ENCODE measurements around the gene LRRN1. TPM values are rescaled to one million over a fixed set of nuclear protein-coding genes. Genes with fewer than 3 reads are reported as not detected.

LRRN1 gene
- polyA plus RNA-seq, 2 of the 4 experiments (the other 2 are of a cell fraction) = not detected

DNA sequence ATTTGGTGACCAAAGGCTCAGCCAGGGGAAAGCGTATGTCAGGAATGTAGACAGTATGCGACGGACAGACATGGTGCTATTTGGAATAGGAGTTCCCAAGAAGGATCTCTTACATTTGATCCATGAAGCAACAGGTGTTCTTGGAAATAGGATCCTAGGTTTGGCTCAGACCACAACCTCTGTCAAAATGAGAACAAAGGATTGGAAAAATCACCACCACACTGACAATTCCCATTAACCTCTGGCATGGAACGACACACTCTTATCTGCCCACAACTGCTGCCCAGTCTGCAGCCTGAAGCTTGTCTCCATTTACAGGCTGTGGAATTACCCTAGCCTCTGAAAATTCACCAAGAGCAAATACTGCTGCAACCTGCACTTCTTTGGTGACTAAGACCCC, 33.6 kb upstream of the LRRN1 start:
- ATAC-seq (no peak), DNase-seq (ENCODE audit: low read depth in 1 of 2, low spot score in 1 of 2) (no peak), FAIRE-seq (no peak)
- Histone ChIP-seq H3K4me2 (no peak overlapping the region), H3K4me3 (no peak overlapping the region), H3K9me3 (no peaks in the 10 kb centered on the region), H3K27ac (no peak overlapping the region), H3K4me1 (no peaks in the 10 kb centered on the region)
- POLR2A ChIA-PET = no interaction called here
- CTCF ChIA-PET = no interaction called here
- WGBS (ENCODE audit: missing lambda C conversion rate) = 62% methylated on average over 4 of the region's 4 CpGs
- TF ChIP-seq ZC3H11A (IDR thresholded peaks at IDR 0.05) (no peak), MYC (IDR thresholded peaks at IDR 0.05; ENCODE audit: borderline replicate concordance, low read length) (no peak), TFCP2L1 (CRISPR knock-in tag; IDR thresholded peaks at IDR 0.05) (no peak), FOSL2 (IDR thresholded peaks at IDR 0.05) (no peak), FOSL2 (CRISPR knock-in tag; IDR thresholded peaks at IDR 0.05) (no peak), NPAS2 (CRISPR knock-in tag; IDR thresholded peaks at IDR 0.05; ENCODE audit: borderline replicate concordance) (no peak), HOXB13 (CRISPR knock-in tag; IDR thresholded peaks at IDR 0.05; ENCODE audit: low read depth) (no peak), POLR2A (IDR thresholded peaks at IDR 0.05; ENCODE audit: low read length) (no peak), MAFK (IDR thresholded peaks at IDR 0.05; ENCODE audit: partially characterized antibody) (no peak), ZFP36 (IDR thresholded peaks at IDR 0.05; ENCODE audit: borderline replicate concordance, partially characterized antibody) (no peak), HEYL (CRISPR knock-in tag; IDR thresholded peaks at IDR 0.05) (no peak), JUN (IDR thresholded peaks at IDR 0.05) (no peak), HOXB5 (CRISPR knock-in tag; IDR thresholded peaks at IDR 0.05) (no peak), CBX2 (IDR thresholded peaks at IDR 0.05; ENCODE audit: borderline replicate concordance, low read depth) (no peak), JUNB (IDR thresholded peaks at IDR 0.05) (no peak), ZNF302 (CRISPR knock-in tag; IDR thresholded peaks at IDR 0.05) (no peak)
- TF ChIP-seq, protein P1, sequence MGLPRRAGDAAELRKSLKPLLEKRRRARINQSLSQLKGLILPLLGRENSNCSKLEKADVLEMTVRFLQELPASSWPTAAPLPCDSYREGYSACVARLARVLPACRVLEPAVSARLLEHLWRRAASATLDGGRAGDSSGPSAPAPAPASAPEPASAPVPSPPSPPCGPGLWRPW (IDR thresholded peaks at IDR 0.05) = no peak
- TF ChIP-seq, protein P2, sequence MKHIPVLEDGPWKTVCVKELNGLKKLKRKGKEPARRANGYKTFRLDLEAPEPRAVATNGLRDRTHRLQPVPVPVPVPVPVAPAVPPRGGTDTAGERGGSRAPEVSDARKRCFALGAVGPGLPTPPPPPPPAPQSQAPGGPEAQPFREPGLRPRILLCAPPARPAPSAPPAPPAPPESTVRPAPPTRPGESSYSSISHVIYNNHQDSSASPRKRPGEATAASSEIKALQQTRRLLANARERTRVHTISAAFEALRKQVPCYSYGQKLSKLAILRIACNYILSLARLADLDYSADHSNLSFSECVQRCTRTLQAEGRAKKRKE (CRISPR knock-in tag; IDR thresholded peaks at IDR 0.05; ENCODE audit: low read depth) = no peak

DNA sequence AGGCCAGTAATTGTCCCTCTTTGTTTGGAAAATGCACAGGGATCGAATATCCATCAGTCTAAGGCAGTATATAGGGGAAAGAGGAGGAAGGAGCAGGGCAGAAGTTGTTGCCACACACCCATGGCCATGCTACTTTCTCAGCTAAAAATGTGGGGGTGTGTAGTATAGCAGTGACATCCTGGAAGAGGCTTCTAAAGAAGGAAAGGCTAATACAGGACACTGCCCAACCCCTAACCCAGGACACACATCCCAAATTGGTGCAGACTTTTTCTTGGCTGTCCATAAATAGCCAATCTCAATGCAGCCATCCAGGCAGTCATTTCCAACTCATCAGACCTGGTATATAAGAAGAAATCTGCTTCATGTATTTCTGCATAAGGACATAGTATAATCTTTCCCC, 33.1 kb upstream of the LRRN1 start:
- TF ChIP-seq, protein P1 (IDR thresholded peaks at IDR 0.05) = no peak
- TF ChIP-seq FOXS1 (CRISPR knock-in tag; IDR thresholded peaks at IDR 0.05) = no peak
- TF ChIP-seq HDAC2 (IDR thresholded peaks at IDR 0.05) = no peak
- TF ChIP-seq CHD2 (IDR thresholded peaks at IDR 0.05; ENCODE audit: low read length, partially characterized antibody) = no peak
- no peak for TF ChIP-seq FOSL2 (IDR thresholded peaks at IDR 0.05)
- no peak for TF ChIP-seq FOSL2 (CRISPR knock-in tag; IDR thresholded peaks at IDR 0.05)
- no peak for TF ChIP-seq CHD4 (IDR thresholded peaks at IDR 0.05; ENCODE audit: borderline replicate concordance)
- no peak for TF ChIP-seq POLR2AphosphoS2 (conservative IDR thresholded peaks at IDR 0.05; ENCODE audit: low read length)
- WGBS (ENCODE audit: missing lambda C conversion rate) = 0% methylated on average over 1 of the region's 1 CpG
- ATAC-seq = no peak
- Histone ChIP-seq H3K4me2 (no peak overlapping the region), H3K27ac (no peak overlapping the region), H3K9me3 (no peaks in the 10 kb centered on the region), H3K4me3 (no peak overlapping the region), H3K4me1 (no peaks in the 10 kb centered on the region)
- CTCF ChIA-PET = no interaction called here
- POLR2A ChIA-PET = no interaction called here
- no peak for DNase-seq (ENCODE audit: low read depth in 1 of 2, low spot score in 1 of 2)
- FAIRE-seq = no peak

DNA sequence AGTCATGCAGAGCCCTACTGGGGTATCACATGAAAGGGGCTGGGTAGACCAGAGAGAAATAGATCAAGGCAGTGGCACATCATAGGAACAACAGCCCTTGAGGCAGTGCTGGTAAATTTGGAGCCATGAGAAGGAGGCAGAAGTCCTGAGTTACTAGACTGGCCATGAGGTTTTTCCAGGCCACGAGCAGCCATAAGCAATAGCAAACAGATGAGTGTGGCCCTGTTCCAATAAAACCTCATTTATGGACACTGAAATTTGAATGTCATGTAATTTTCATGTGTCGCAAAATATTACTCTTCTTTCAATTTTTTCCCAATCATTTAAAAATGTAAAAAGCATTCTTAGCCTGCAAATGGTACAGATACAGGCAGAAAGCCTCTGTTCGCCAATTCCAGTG, 28.1 kb upstream of the LRRN1 start:
- no peak for FAIRE-seq
- TF ChIP-seq, protein P3, sequence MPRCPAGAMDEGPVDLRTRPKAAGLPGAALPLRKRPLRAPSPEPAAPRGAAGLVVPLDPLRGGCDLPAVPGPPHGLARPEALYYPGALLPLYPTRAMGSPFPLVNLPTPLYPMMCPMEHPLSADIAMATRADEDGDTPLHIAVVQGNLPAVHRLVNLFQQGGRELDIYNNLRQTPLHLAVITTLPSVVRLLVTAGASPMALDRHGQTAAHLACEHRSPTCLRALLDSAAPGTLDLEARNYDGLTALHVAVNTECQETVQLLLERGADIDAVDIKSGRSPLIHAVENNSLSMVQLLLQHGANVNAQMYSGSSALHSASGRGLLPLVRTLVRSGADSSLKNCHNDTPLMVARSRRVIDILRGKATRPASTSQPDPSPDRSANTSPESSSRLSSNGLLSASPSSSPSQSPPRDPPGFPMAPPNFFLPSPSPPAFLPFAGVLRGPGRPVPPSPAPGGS (IDR thresholded peaks at IDR 0.05) = no peak
- TF ChIP-seq, protein P4, sequence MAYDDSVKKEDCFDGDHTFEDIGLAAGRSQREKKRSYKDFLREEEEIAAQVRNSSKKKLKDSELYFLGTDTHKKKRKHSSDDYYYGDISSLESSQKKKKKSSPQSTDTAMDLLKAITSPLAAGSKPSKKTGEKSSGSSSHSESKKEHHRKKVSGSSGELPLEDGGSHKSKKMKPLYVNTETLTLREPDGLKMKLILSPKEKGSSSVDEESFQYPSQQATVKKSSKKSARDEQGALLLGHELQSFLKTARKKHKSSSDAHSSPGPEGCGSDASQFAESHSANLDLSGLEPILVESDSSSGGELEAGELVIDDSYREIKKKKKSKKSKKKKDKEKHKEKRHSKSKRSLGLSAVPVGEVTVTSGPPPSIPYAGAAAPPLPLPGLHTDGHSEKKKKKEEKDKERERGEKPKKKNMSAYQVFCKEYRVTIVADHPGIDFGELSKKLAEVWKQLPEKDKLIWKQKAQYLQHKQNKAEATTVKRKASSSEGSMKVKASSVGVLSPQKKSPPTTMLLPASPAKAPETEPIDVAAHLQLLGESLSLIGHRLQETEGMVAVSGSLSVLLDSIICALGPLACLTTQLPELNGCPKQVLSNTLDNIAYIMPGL (CRISPR knock-in tag; IDR thresholded peaks at IDR 0.05; ENCODE audit: borderline replicate concordance) = no peak
- no peak for TF ChIP-seq GATA3 (IDR thresholded peaks at IDR 0.05; ENCODE audit: borderline replicate concordance)
- no peak for TF ChIP-seq POLR2A (IDR thresholded peaks at IDR 0.05; ENCODE audit: low read length)
- no peak for TF ChIP-seq ZFP36 (IDR thresholded peaks at IDR 0.05; ENCODE audit: borderline replicate concordance, partially characterized antibody)
- TF ChIP-seq HOXB13 (CRISPR knock-in tag; IDR thresholded peaks at IDR 0.05; ENCODE audit: low read depth) = no peak
- TF ChIP-seq ZC3H11A (IDR thresholded peaks at IDR 0.05) = no peak
- TF ChIP-seq RAD21 (conservative IDR thresholded peaks at IDR 0.05 in 1 of 2, IDR thresholded peaks at IDR 0.05 in 1 of 2) = no peak
- no peak for TF ChIP-seq MYC (IDR thresholded peaks at IDR 0.05; ENCODE audit: borderline replicate concordance, low read length)
- TF ChIP-seq RFX5 (IDR thresholded peaks at IDR 0.05) = no peak
- TF ChIP-seq, protein P5, sequence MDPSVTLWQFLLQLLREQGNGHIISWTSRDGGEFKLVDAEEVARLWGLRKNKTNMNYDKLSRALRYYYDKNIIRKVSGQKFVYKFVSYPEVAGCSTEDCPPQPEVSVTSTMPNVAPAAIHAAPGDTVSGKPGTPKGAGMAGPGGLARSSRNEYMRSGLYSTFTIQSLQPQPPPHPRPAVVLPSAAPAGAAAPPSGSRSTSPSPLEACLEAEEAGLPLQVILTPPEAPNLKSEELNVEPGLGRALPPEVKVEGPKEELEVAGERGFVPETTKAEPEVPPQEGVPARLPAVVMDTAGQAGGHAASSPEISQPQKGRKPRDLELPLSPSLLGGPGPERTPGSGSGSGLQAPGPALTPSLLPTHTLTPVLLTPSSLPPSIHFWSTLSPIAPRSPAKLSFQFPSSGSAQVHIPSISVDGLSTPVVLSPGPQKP (IDR thresholded peaks at IDR 0.05; ENCODE audit: low read depth, low read length) = no peak
- TF ChIP-seq, protein P1 (IDR thresholded peaks at IDR 0.05) = no peak
- no peak for TF ChIP-seq FOSL2 (IDR thresholded peaks at IDR 0.05)
- no peak for TF ChIP-seq FOSL2 (CRISPR knock-in tag; IDR thresholded peaks at IDR 0.05)
- TF ChIP-seq TP53 (CRISPR knock-in tag; IDR thresholded peaks at IDR 0.05) = no peak

More for the DNA sequence above, 28.1 kb upstream of the LRRN1 start:
- H3K4me1 ChIP-seq = no peaks in the 10 kb centered on the region
- ChIA-PET POLR2A (no interaction called here), CTCF (no interaction called here)
- ATAC-seq (no peak), DNase-seq (ENCODE audit: low read depth in 1 of 2, low spot score in 1 of 2) (no peak)
- H3K4me3 ChIP-seq = no peak overlapping the region
- WGBS (ENCODE audit: missing lambda C conversion rate) = 8% methylated on average over 3 of the region's 3 CpGs
- H3K9me3 ChIP-seq = no peaks in the 10 kb centered on the region
- H3K27ac ChIP-seq = no peak overlapping the region
- H3K4me2 ChIP-seq = no peak overlapping the region
